Tibial nerve (tissue), 4 donors: ENCODE data around the gene DENND1A.

Source experiments
- CTCF ChIP-seq, 5 experiments: fragments of 200-600 bp in 3 of 5; fragments of 450-650 bp in 2 of 5; sonication (generic) in 3 of 5; IDR thresholded peaks; one replicate each; pipeline ENCODE4 v1.5.1; 2016 to 2019; ENCODE audit warnings: antibody characterized with exemption in 5 of 5, mild to moderate bottlenecking in 3 of 5, moderate library complexity in 2 of 5
- EP300 ChIP-seq, 2 donors: sonication (generic); formaldehyde crosslinking; IDR thresholded peaks; one replicate each; pipeline ENCODE4 v1.6.1; 2017; ENCODE audit warnings: antibody characterized with exemption in 2 of 2, mild to moderate bottlenecking in 1 of 2
- POLR2A ChIP-seq, 2 donors: fragments of 450-650 bp; IDR thresholded peaks; one replicate each; pipeline ENCODE4 v1.6.1; 2017; ENCODE audit warnings: antibody characterized with exemption in 2 of 2, mild to moderate bottlenecking in 2 of 2, moderate library complexity in 2 of 2

- TF ChIP-seq POLR2A (IDR thresholded peaks at IDR 0.05) (no peak), CTCF (IDR thresholded peaks at IDR 0.05) (no peak), EP300 (IDR thresholded peaks at IDR 0.05) (no peak)
These were observed 582.5 kb downstream of the DENND1A start for GRCh38 chr9:123347289-123348060.
